Upper lobe of left lung (tissue), 4 donors: Measurements from ENCODE around the gene SH2D4B.

Source experiments
- EP300 ChIP-seq, 4 donors: sonication (generic); formaldehyde crosslinking; IDR thresholded peaks; one replicate each; pipeline ENCODE4 v1.5.1; 2017; ENCODE audit warnings: antibody characterized with exemption in 4 of 4, control low read depth in 2 of 4
- TF ChIP-seq, protein P1 (sequence below), 6 experiments: fragments of 450-650 bp in 4 of 6; fragments of 200-600 bp in 2 of 6; sonication (generic) in 2 of 6; IDR thresholded peaks; one replicate each; pipeline ENCODE4 v1.5.1; 2016 to 2019; ENCODE audit warnings: antibody characterized with exemption in 6 of 6

DNA sequence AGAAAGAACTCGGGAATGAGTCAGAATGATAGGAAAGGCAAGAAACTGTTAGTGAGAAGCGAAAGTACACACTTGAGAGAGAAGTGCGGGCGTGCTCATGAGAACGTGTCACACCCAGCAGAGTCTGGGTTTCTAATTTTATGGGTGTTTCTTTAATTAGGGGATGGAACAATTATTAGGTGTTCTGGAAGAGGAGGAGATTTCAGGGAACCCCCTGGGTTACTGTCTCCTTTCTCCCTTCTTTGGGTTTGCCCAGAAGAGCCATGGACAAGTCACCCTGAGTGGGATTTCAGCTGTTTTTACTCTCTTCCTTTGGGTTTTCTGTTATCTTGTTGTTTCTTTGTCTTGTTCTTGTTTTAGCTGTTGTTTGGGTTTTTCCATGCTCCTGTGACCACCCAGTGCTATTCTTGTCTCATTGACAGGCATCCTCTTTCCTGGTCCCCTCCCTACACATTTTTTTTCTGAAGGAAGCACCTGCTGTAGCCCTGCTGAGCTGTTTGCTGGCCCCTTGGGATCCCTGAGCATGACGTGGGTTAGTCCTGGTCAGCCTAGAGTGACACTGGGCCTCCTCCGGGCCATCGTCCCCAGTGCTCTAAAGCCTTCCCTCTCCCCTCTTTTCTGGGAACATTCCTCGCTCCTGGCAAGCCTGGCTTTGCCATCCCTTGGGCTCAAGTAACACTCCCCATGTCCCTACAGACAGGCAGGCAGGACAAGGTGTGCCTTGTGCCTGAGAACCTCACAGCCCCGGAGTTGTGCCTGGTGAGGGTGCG lies 3.5 kb downstream of the SH2D4B start:
- peak in 1 of 4 donors; percentile 41 for TF ChIP-seq EP300 (IDR thresholded peaks at IDR 0.05)
- TF ChIP-seq, protein P1, sequence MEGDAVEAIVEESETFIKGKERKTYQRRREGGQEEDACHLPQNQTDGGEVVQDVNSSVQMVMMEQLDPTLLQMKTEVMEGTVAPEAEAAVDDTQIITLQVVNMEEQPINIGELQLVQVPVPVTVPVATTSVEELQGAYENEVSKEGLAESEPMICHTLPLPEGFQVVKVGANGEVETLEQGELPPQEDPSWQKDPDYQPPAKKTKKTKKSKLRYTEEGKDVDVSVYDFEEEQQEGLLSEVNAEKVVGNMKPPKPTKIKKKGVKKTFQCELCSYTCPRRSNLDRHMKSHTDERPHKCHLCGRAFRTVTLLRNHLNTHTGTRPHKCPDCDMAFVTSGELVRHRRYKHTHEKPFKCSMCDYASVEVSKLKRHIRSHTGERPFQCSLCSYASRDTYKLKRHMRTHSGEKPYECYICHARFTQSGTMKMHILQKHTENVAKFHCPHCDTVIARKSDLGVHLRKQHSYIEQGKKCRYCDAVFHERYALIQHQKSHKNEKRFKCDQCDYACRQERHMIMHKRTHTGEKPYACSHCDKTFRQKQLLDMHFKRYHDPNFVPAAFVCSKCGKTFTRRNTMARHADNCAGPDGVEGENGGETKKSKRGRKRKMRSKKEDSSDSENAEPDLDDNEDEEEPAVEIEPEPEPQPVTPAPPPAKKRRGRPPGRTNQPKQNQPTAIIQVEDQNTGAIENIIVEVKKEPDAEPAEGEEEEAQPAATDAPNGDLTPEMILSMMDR (IDR thresholded peaks at IDR 0.05) = no peak
